HG02970 (cell line): Measurements from ENCODE around the gene CDKN1B.

ENCODE experiments used
- ATAC-seq: cut with Tn5 transposase; IDR thresholded peaks from one replicate; pipeline ENCODE4 v1.9.1; 2021; ENCODE audit warnings: mild to moderate bottlenecking, moderate library complexity, moderate number of reproducible peaks; ENCODE audit not compliant: unreplicated experiment, low FRiP score

The CDKN1B gene

GRCh38 chr12:12700254-12700653 lies 16.9 kb upstream of the CDKN1B start:
- ATAC-seq = no peak

- no peak for ATAC-seq
Observed at GRCh38 chr12:12701457-12701856, 15.7 kb upstream of the CDKN1B start.

GRCh38 chr12:12704593-12705230 lies 12.5 kb upstream of the CDKN1B start:
- no peak for ATAC-seq

GRCh38 chr12:12705838-12706520 lies 11.2 kb upstream of the CDKN1B start:
- ATAC-seq = no peak

GRCh38 chr12:12713932-12714275 lies 3.3 kb upstream of the CDKN1B start:
- no peak for ATAC-seq

GRCh38 chr12:12714276-12715021 lies 2.7 kb upstream of the CDKN1B start:
- no peak for ATAC-seq

GRCh38 chr12:12715128-12715458 lies 2.1 kb upstream of the CDKN1B start:
- no peak for ATAC-seq

GRCh38 chr12:12715459-12716150 lies 1.6 kb upstream of the CDKN1B start:
- ATAC-seq = no peak

- no peak for ATAC-seq
Observed at GRCh38 chr12:12716151-12716792, 896 bp upstream of the CDKN1B start.

GRCh38 chr12:12717586-12718380 lies 615 bp downstream of the CDKN1B start:
- no peak for ATAC-seq

- ATAC-seq = no peak
Observed at GRCh38 chr12:12718381-12718759, 1.2 kb downstream of the CDKN1B start.

GRCh38 chr12:12718853-12719252 lies 1.7 kb downstream of the CDKN1B start:
- no peak for ATAC-seq

- ATAC-seq = no peak
Observed at GRCh38 chr12:12719496-12719895, 2.3 kb downstream of the CDKN1B start.

- no peak for ATAC-seq
Observed at GRCh38 chr12:12720052-12720451, 2.9 kb downstream of the CDKN1B start.

- no peak for ATAC-seq
Observed at GRCh38 chr12:12720672-12721161, 3.5 kb downstream of the CDKN1B start.

GRCh38 chr12:12721176-12721751 lies 4.1 kb downstream of the CDKN1B start:
- ATAC-seq = no peak

- no peak for ATAC-seq
Observed at GRCh38 chr12:12721814-12722434, 4.8 kb downstream of the CDKN1B start.

GRCh38 chr12:12722435-12723148 lies 5.4 kb downstream of the CDKN1B start:
- ATAC-seq = no peak
